NCI-H526 (cell line): Measurements from ENCODE around the gene YWHAB.
"Not testable (repeated sequence)": the region's sequence is repeated elsewhere in the genome, so short reads cannot be mapped to it uniquely, and the experiment has no call there.

ENCODE experiments used
- DNase-seq, 2 experiments: peaks; one replicate each; lab custom pipeline; 2025; lab: John Stamatoyannopoulos, UW

Gene YWHAB

GRCh38 chr20:44885392-44886265 is at the start of gene YWHAB:
Gene YWHAB, plus strand, starts transcription at chr20:44885705. Its CDS starts 15,829 bp downstream, at chr20:44901534.
- DNase-seq: peak; percentile 98 to 100

GRCh38 chr20:44836601-44837120 is 48.8 kb upstream of the YWHAB start:
- no peak for DNase-seq

GRCh38 chr20:44837946-44838345 is 47.6 kb upstream of the YWHAB start:
- DNase-seq: no peak

GRCh38 chr20:44838521-44838920 is 47.0 kb upstream of the YWHAB start:
- DNase-seq: no peak

- no peak for DNase-seq
Observed at GRCh38 chr20:44839481-44839880, 46.0 kb upstream of the YWHAB start.

GRCh38 chr20:44840826-44841225 is 44.7 kb upstream of the YWHAB start:
- DNase-seq: peak in 1 of 2 experiments; percentile 37

GRCh38 chr20:44841955-44842354 is 43.5 kb upstream of the YWHAB start:
- DNase-seq: no peak

GRCh38 chr20:44843876-44844275 is 41.6 kb upstream of the YWHAB start:
- no peak for DNase-seq

GRCh38 chr20:44848254-44849015 is 37.1 kb upstream of the YWHAB start:
- no peak for DNase-seq

GRCh38 chr20:44849703-44850102 is 35.8 kb upstream of the YWHAB start:
- DNase-seq: no peak

GRCh38 chr20:44850272-44850671 is 35.2 kb upstream of the YWHAB start:
- DNase-seq: no peak

- DNase-seq: no peak
Observed at GRCh38 chr20:44850837-44851236, 34.7 kb upstream of the YWHAB start.

- DNase-seq: no peak
Observed at GRCh38 chr20:44851545-44851944, 34.0 kb upstream of the YWHAB start.

GRCh38 chr20:44856442-44856841 is 29.1 kb upstream of the YWHAB start:
- DNase-seq: no peak

- DNase-seq: no peak
Observed at GRCh38 chr20:44856856-44857448, 28.6 kb upstream of the YWHAB start.

GRCh38 chr20:44858606-44859360 is 26.7 kb upstream of the YWHAB start:
- DNase-seq: no peak

GRCh38 chr20:44861531-44862006 is 23.9 kb upstream of the YWHAB start:
- DNase-seq: no peak

- DNase-seq: no peak
Observed at GRCh38 chr20:44862286-44862685, 23.2 kb upstream of the YWHAB start.

GRCh38 chr20:44863365-44864084 is 22.0 kb upstream of the YWHAB start:
- not testable (repeated sequence) for DNase-seq

- not testable (repeated sequence) for DNase-seq
Observed at GRCh38 chr20:44864493-44864892, 21.0 kb upstream of the YWHAB start.
